GM12878 (cell line): ENCODE results near the gene FRMD5.
"Not testable (repeated sequence)": the region's sequence is repeated elsewhere in the genome, so short reads cannot be mapped to it uniquely, and the experiment has no call there.

Experiments
- CTCF ChIP-seq, 3 experiments: IDR thresholded peaks in 2 of 3; conservative IDR thresholded peaks in 1 of 3; 2 replicates each; pipeline ENCODE4 v1.5.1; 2011; ENCODE audit warnings: low read depth in 3 of 3, low read length in 3 of 3, mild to moderate bottlenecking in 3 of 3, control low read depth in 2 of 3, moderate library complexity in 2 of 3, inconsistent platforms in 1 of 3, mixed read lengths in 1 of 3; ENCODE audit not compliant: control insufficient read depth in 2 of 3, insufficient read depth in 1 of 3; ENCODE audit errors: extremely low read depth in 1 of 3
- EP300 ChIP-seq, 2 experiments: fragments of 150-350 bp in 1 of 2; IDR thresholded peaks; 2 replicates each; pipeline ENCODE4 v1.6.1; 2011 to 2012; ENCODE audit warnings: low read depth in 2 of 2, low read length in 2 of 2, borderline replicate concordance in 1 of 2, improper control_type of control experiment in 1 of 2, inconsistent platforms in 1 of 2; ENCODE audit not compliant: control insufficient read depth in 1 of 2
- ETV6 ChIP-seq, 2 experiments: fragments of 450-650 bp in 1 of 2; IDR thresholded peaks in 1 of 2; conservative IDR thresholded peaks in 1 of 2; 2 replicates each; pipeline ENCODE4 v1.6.1; 2014; ENCODE audit warnings: antibody characterized with exemption in 1 of 2, borderline replicate concordance in 1 of 2, low read depth in 1 of 2, mild to moderate bottlenecking in 1 of 2, moderate library complexity in 1 of 2
- GATAD2B ChIP-seq: fragments of 450-650 bp; conservative IDR thresholded peaks from 2 replicates; pipeline ENCODE4 v1.6.1; 2017; ENCODE audit warnings: low read depth, mild to moderate bottlenecking, moderate library complexity
- POLR2A ChIP-seq: IDR thresholded peaks from 2 replicates; pipeline ENCODE4 v1.6.1; 2011; ENCODE audit warnings: low read depth, mild to moderate bottlenecking, low read length
- RFX5 ChIP-seq: IDR thresholded peaks from 2 replicates; pipeline ENCODE4 v1.6.1; 2011; ENCODE audit warnings: low read depth, low read length, improper control_type of control experiment
- SP1 ChIP-seq: IDR thresholded peaks from one replicate; pipeline ENCODE4 v1.6.1; 2011; ENCODE audit warnings: low read depth, low read length
- SRF ChIP-seq, 2 experiments: IDR thresholded peaks; 2 replicates each; pipeline ENCODE4 v1.6.1; 2011; ENCODE audit warnings: low read depth in 2 of 2, low read length in 2 of 2, mild to moderate bottlenecking in 1 of 2, moderate library complexity in 1 of 2
- SUZ12 ChIP-seq: fragments of 200-600 bp; sonication (generic); IDR thresholded peaks from one replicate; pipeline ENCODE4 v1.6.1; 2018; ENCODE audit warnings: antibody characterized with exemption, mild to moderate bottlenecking; ENCODE audit not compliant: unreplicated experiment
- TAF1 ChIP-seq: IDR thresholded peaks from 2 replicates; pipeline ENCODE4 v1.6.1; 2011; ENCODE audit warnings: mild to moderate bottlenecking, low read depth, low read length, borderline replicate concordance
- USF1 ChIP-seq: IDR thresholded peaks from 2 replicates; pipeline ENCODE4 v1.6.1; 2011; ENCODE audit warnings: borderline replicate concordance, low read depth, mild to moderate bottlenecking, moderate library complexity, mixed read lengths, low read length; ENCODE audit not compliant: insufficient read depth; ENCODE audit errors: extremely low read length
- ZBTB11 ChIP-seq: fragments of 450-650 bp; formaldehyde crosslinking; IDR thresholded peaks from 2 replicates; pipeline ENCODE4 v1.5.0; 2022; ENCODE audit warnings: mild to moderate bottlenecking, missing genetic modification characterization
- ZNF274 ChIP-seq: IDR thresholded peaks from one replicate; pipeline ENCODE4 v1.8.0; 2011; ENCODE audit not compliant: insufficient read length, insufficient read depth

DNA sequence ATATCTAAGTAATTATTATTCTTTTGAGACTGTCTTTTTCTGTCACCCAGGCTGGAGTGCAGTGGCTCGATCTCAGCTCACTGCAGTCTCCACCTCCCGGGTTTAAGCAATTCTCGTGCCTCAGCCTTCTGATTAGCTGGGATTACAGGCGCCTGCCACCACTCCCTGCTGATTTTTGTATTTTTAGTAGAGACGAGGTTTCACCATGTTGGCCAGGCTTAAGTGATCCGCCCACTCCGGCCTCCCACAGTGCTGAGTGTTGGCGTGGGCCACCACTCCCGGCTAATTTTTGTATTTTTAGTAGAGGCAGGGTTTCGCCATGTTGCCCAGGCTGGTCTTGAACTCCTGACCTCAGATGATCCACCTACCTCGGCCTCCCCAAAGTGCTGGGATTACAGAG, 369.8 kb downstream of the FRMD5 start:
- TF ChIP-seq RFX5; SP1; TAF1; CTCF (IDR thresholded peaks at IDR 0.05 in 2 of 3, conservative IDR thresholded peaks at IDR 0.05 in 1 of 3; ENCODE audit: control insufficient read depth in 2 of 3, extremely low read depth in 1 of 3, insufficient read depth in 1 of 3, low read depth in 3 of 3, low read length in 3 of 3); ETV6 (conservative IDR thresholded peaks at IDR 0.05 in 1 of 2, IDR thresholded peaks at IDR 0.05 in 1 of 2; ENCODE audit: borderline replicate concordance in 1 of 2, low read depth in 1 of 2); ZBTB11 (CRISPR knock-in tag); SUZ12; SRF (IDR thresholded peaks at IDR 0.05; ENCODE audit: low read depth in 2 of 2, low read length in 2 of 2); POLR2A; USF1; EP300 (IDR thresholded peaks at IDR 0.05; ENCODE audit: borderline replicate concordance in 1 of 2, control insufficient read depth in 1 of 2, low read depth in 2 of 2, low read length in 2 of 2); GATAD2B; ZNF274: not testable (repeated sequence)
